ENCODE results near the gene ATF6. TPM values are rescaled to one million over a fixed set of nuclear protein-coding genes. Genes with fewer than 3 reads are reported as not detected.
"Not testable (repeated sequence)": the region's sequence is repeated elsewhere in the genome, so short reads cannot be mapped to it uniquely, and the experiment has no call there.

ATF6 gene
- total RNA-seq, 2 experiments from 2014 or later = 22.9 to 28.0 TPM

DNA sequence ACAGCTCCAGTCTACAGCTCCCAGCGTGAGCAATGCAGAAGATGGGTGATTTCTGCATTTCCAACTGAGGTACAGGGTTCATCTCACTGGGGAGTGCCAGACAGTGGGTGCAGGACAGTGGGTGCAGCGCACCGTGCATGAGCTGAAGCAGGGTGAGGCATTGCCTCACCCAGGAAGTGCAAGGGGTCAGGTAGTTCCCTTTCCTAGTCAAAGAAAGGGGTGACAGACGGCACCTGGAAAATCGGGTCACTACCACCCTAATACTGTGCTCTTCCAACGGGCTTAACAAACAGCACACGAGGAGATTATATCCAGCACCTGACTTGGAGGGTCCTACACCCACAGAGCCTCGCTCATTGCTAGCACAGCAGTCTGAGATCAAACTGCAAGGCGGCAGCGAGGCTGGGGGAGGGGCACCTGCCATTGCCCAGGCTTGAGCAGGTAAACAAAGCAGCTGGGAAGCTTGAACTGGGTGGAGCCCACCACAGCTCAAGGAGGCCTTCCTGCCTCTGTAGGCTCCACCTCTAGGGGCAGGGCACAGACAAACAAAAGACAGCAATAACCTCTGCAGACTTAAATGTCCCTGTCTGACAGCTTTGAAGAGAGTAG lies 66.3 kb downstream of the ATF6 start:
- H3K27ac Mint-ChIP-seq = peak overlapping the region; percentile 69

DNA sequence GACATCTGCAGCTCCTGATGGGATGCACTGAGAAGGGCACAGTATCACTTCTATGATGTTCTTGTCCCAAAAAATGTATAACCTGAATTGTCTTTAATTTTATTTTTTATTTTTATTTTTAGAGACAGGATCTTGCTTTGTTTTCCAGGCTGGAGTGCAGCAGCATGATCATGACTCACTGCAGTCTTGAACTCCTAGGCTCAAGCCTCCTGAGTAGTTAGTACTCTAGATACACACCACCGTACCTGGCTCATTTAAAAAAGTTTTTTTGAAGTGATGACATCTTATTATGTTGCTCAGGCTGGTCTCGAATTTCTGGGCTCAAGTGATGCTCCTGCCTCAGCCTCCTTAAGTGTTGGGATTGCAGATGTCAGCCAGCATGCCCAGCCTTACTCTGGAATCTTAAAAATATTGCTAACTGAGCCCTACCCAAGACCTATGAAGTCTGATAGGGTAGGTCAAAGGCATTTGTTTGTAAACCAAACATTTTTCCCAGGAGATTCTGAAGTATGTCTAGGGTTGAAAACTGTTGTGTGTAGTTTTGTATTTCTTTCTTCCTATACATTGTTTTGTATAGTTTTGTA lies 68.9 kb downstream of the ATF6 start:
- H3K27ac Mint-ChIP-seq = no peak overlapping the region
- CTCF ChIA-PET = no interaction called here
- peaks cover 6% of the 10 kb centered on the region for H3K9me3 Mint-ChIP-seq
- POLR2A ChIA-PET = no interaction called here
- H3K4me3 Mint-ChIP-seq = no peak overlapping the region
- no peaks in the 10 kb centered on the region for H3K27me3 Mint-ChIP-seq
- no peak for DNase-seq
- peaks cover 36% of the 10 kb centered on the region for H3K36me3 Mint-ChIP-seq (ENCODE audit: low read depth)
- H3K4me1 Mint-ChIP-seq = peaks cover 12% of the 10 kb centered on the region

More for the DNA sequence above, 66.3 kb downstream of the ATF6 start:
- H3K4me1 Mint-ChIP-seq = peaks cover 12% of the 10 kb centered on the region
- H3K9me3 Mint-ChIP-seq = peaks cover 11% of the 10 kb centered on the region
- POLR2A ChIA-PET, H3K4me3 Mint-ChIP-seq, H3K27me3 Mint-ChIP-seq, CTCF ChIA-PET: not testable (repeated sequence)
- peak; percentile 12 for DNase-seq
- peaks cover 44% of the 10 kb centered on the region for H3K36me3 Mint-ChIP-seq (ENCODE audit: low read depth)

DNA sequence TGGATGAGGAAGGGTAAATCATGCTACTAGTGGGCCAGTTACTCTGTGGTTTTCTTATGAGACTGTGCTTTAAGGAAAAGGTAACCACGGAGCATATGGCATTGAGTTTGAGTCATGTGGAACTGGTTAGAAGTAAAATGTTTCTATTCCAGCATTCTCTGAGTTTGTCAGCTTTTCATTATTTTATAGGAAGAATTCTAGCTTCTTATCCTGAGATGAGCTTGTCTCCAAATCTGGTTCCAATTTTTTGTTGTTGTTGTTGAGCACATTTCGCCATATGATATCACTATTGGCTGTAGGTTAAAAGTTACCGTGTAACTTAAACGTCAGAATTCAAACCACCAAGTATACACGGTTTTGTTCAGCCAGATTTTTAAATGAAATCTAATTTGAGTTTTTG lies 69.9 kb downstream of the ATF6 start:
- ChIA-PET POLR2A (no interaction called here), CTCF (interaction anchor here (0.6 kb wide), 2 partner anchors 47 to 1481 kb away, joined by 3 to 5 read pairs; no protein-coding TSS in a partner anchor)
- H3K9me3 Mint-ChIP-seq = peaks cover 6% of the 10 kb centered on the region
- peaks cover 12% of the 10 kb centered on the region for H3K4me1 Mint-ChIP-seq
- no peak overlapping the region for H3K4me3 Mint-ChIP-seq
- no peak for DNase-seq
- H3K36me3 Mint-ChIP-seq (ENCODE audit: low read depth) = peaks cover 42% of the 10 kb centered on the region
- no peak overlapping the region for H3K27ac Mint-ChIP-seq
- H3K27me3 Mint-ChIP-seq = no peaks in the 10 kb centered on the region

DNA sequence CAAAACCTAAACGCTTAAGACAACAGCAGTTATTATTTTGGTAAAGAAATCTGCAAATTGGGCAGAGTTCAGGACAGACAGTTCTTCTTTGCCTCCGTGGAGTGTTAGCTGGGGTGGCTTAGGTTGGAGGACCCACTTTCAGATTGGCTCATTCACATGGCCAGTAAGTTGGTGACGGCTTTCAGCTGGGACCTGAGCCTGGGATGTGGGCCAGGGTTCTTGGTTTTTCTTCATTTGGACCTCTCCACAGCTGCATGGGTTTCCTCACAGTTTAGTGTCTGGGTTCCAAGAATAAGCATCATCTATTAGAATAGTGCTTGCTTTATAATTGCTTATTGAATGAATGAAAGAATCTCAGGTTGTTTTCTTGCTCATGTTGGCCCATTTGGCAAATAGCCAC lies 72.2 kb downstream of the ATF6 start:
- DNase-seq = no peak
- CTCF ChIA-PET = no interaction called here
- H3K4me3 Mint-ChIP-seq = no peak overlapping the region

DNA sequence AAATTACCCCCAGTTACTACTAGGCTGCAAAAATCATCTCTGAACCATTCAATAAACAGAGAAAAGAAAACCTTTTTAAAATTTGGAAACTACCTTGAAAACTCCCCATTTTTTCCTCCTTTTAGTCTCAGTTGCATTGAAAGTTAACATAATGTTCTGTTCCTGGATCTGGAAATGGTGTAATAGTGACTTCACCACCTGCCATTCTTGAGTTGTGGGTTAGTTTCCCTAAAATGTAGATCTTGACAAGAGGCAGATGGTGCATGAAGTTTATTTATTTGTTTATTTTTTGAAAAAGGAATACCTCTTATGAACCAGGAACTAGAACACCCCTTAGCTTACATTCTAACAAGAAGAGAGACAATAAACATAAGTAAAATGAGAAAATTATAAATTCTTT lies 72.8 kb downstream of the ATF6 start:
- Mint-ChIP-seq H3K4me3 (no peak overlapping the region), H3K9me3 (peaks cover 3% of the 10 kb centered on the region), H3K27ac (no peak overlapping the region), H3K4me1 (peaks cover 4% of the 10 kb centered on the region), H3K27me3 (no peaks in the 10 kb centered on the region), H3K36me3 (ENCODE audit: low read depth) (peaks cover 51% of the 10 kb centered on the region)
- DNase-seq = no peak
- CTCF ChIA-PET = no interaction called here
- POLR2A ChIA-PET = no interaction called here

More for the DNA sequence above, 72.2 kb downstream of the ATF6 start:
- H3K9me3 Mint-ChIP-seq = peaks cover 5% of the 10 kb centered on the region
- POLR2A ChIA-PET = no interaction called here
- H3K27me3 Mint-ChIP-seq = no peaks in the 10 kb centered on the region
- peaks cover 50% of the 10 kb centered on the region for H3K36me3 Mint-ChIP-seq (ENCODE audit: low read depth)
- peaks cover 4% of the 10 kb centered on the region for H3K4me1 Mint-ChIP-seq
- no peak overlapping the region for H3K27ac Mint-ChIP-seq

DNA sequence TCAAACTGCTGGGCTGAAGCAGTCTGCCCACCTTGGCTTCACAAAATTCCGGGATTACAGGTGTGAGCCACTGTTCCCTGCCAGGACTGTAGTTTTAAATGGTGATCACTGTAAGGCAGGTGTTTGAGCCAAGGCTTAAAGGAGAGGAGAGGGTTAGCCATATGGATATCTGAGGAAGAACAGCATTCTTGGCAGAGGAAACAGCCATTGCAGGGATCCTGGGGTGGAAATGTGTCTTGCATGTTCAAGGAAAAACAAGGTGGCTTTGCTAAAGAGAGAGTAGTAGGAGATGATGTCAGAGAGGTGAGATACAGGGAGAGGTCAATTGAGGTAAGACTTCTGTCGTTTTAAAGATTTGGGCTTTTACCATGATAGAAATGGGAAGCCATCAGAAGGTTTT lies 73.5 kb downstream of the ATF6 start:
- no peak for DNase-seq
- CTCF ChIA-PET = no interaction called here
- peaks cover 4% of the 10 kb centered on the region for H3K4me1 Mint-ChIP-seq
- H3K27ac Mint-ChIP-seq = no peak overlapping the region
- H3K4me3 Mint-ChIP-seq = no peak overlapping the region
- peaks cover 54% of the 10 kb centered on the region for H3K36me3 Mint-ChIP-seq (ENCODE audit: low read depth)
- POLR2A ChIA-PET = no interaction called here
- no peaks in the 10 kb centered on the region for H3K27me3 Mint-ChIP-seq
- H3K9me3 Mint-ChIP-seq = peaks cover 3% of the 10 kb centered on the region

DNA sequence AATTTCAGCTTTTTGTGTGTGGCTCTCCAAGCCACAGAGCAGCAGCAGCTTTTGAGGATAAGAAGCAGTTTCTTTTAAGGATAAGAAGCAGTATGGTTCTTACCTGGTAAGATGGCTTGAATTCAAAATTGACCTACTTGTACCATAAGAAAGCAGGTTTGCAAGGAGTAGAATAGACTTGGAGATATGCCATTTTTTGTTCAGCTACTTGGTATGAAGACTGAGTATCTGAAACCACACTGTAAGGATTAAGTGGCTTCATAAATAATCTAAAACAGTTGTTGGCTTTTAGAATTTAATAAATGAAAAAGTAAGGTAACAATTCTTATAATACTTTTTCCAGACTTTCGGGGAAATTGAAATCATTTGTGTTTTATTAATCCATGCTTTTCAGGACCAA lies 74.2 kb downstream of the ATF6 start:
- DNase-seq = no peak
- POLR2A ChIA-PET = no interaction called here
- H3K4me1 Mint-ChIP-seq = peaks cover 4% of the 10 kb centered on the region
- no peak overlapping the region for H3K4me3 Mint-ChIP-seq
- peaks cover 3% of the 10 kb centered on the region for H3K9me3 Mint-ChIP-seq
- H3K27ac Mint-ChIP-seq = no peak overlapping the region
- CTCF ChIA-PET = no interaction called here
- H3K36me3 Mint-ChIP-seq (ENCODE audit: low read depth) = peaks cover 54% of the 10 kb centered on the region
- H3K27me3 Mint-ChIP-seq = no peaks in the 10 kb centered on the region

DNA sequence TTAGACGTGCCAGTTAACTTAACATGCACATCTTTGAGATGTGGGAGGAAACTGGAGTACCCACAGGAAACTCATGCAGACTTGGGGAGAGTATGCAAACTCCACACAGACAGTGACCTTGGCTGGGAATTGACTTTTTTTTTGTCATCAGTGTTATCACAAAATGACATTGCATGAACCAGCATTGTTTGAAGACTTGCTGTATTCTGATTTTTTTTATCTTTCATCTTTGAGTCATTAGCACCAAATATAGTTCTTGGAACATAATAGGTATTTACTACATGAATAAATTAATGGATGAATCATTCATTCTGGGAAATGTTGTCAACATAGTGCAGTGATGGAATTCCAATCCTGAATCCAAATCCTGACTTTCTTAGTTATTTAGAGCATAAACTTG lies 77.0 kb downstream of the ATF6 start:
- H3K27me3 Mint-ChIP-seq = no peaks in the 10 kb centered on the region
- peaks cover 4% of the 10 kb centered on the region for H3K4me1 Mint-ChIP-seq
- ChIA-PET CTCF (no interaction called here), POLR2A (no interaction called here)
- peaks cover 49% of the 10 kb centered on the region for H3K36me3 Mint-ChIP-seq (ENCODE audit: low read depth)
- H3K9me3 Mint-ChIP-seq = peaks cover 3% of the 10 kb centered on the region
- H3K4me3 Mint-ChIP-seq = no peak overlapping the region
- no peak overlapping the region for H3K27ac Mint-ChIP-seq
- no peak for DNase-seq

DNA sequence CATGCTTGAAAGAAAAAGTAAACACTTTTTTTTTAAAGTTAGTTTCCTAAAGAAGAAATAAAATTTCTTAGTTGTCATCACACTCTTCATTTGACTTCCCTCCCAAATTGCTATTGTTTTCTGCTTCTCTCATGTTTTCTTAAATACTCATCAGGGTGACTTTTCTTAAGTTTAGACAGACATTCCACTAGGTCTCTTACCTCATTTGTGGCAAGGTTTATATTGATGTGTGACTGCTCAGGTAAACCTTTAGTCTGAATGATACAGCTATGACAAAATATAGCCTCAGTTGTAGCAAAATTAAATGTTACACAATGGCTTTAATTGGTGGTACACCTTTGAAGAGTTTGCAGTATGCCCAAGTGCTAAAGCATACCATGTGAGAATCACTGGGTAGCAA lies 78.6 kb downstream of the ATF6 start:
- H3K27ac Mint-ChIP-seq = no peak overlapping the region
- POLR2A ChIA-PET = no interaction called here
- CTCF ChIA-PET = no interaction called here
- no peak overlapping the region for H3K4me3 Mint-ChIP-seq
- peaks cover 49% of the 10 kb centered on the region for H3K36me3 Mint-ChIP-seq (ENCODE audit: low read depth)
- H3K4me1 Mint-ChIP-seq = peaks cover 4% of the 10 kb centered on the region
- H3K27me3 Mint-ChIP-seq = no peaks in the 10 kb centered on the region
- H3K9me3 Mint-ChIP-seq = peaks cover 3% of the 10 kb centered on the region
- DNase-seq = no peak

DNA sequence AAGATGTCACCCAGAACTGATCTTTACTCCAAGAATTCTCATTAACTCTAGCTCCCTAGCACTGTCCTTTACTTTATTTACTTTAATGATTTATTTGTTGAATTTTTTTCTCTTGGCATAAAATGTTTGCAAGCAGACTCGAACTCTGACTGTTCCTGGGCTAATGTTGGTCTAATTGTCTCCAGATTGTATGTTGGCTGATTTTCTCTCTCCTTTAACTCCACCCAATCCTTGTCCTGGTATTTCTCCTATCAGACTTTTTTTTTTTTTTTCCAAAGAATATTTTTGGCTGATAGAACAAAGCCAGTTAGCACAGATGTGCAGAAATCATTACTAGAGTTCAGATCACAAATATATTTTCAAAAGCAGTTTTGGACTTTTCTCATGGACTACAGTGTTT lies 82.6 kb downstream of the ATF6 start:
- H3K27ac Mint-ChIP-seq = no peak overlapping the region
- H3K4me3 Mint-ChIP-seq = no peak overlapping the region
- H3K36me3 Mint-ChIP-seq (ENCODE audit: low read depth) = peaks cover 48% of the 10 kb centered on the region
- ChIA-PET POLR2A (no interaction called here), CTCF (no interaction called here)
- H3K9me3 Mint-ChIP-seq = no peaks in the 10 kb centered on the region
- H3K27me3 Mint-ChIP-seq = no peaks in the 10 kb centered on the region
- DNase-seq = no peak
- no peaks in the 10 kb centered on the region for H3K4me1 Mint-ChIP-seq

DNA sequence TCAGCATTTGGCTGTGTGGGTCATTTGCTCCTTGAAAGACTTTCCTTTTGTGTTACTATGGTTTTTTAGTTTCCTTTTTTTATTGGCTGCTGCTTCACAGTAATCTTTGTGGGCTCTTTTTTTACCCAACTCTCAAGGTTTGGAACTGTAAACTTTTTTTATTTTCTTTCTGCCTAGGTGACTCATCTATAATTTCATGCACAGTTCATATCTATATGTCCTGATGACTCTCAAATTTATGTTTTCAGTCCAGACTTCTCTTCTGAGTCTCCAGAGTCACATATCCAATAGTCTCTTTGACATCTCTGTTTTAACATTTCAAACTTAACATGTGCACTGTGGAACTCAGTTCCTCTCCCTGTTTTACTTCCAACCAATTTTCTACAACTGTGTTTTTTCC lies 83.4 kb downstream of the ATF6 start:
- H3K4me3 Mint-ChIP-seq = no peak overlapping the region
- no peak for DNase-seq
- no peak overlapping the region for H3K27ac Mint-ChIP-seq
- peaks cover 50% of the 10 kb centered on the region for H3K36me3 Mint-ChIP-seq (ENCODE audit: low read depth)
- CTCF ChIA-PET = no interaction called here
- POLR2A ChIA-PET = no interaction called here
- H3K27me3 Mint-ChIP-seq = no peaks in the 10 kb centered on the region
- H3K9me3 Mint-ChIP-seq = no peaks in the 10 kb centered on the region
- no peaks in the 10 kb centered on the region for H3K4me1 Mint-ChIP-seq

DNA sequence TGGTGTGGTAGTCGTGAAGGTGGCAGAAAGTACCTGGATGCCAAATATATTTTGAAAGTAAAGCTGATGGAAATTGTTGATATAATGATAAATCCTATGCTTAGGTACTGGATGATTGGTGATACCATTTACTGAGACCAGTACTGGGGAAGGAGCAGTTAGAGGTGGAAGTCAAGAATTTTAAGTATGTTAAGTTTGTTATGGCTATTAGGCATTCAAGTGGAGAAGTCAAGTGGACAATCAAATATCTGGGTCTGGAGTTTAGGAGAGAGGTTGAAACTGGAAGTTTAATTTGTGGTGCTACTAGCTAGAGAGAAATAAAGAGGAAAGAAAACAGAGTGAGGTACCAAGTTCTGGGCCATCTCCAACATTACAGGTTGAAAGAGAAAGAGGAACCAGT lies 89.1 kb downstream of the ATF6 start:
- no peaks in the 10 kb centered on the region for H3K4me1 Mint-ChIP-seq
- no peak overlapping the region for H3K4me3 Mint-ChIP-seq
- H3K27me3 Mint-ChIP-seq = no peaks in the 10 kb centered on the region
- ChIA-PET CTCF (interaction anchor here (0.6 to 0.7 kb wide), 2 partner anchors 156 to 590 kb away, joined by 3 read pairs; no protein-coding TSS in a partner anchor), POLR2A (no interaction called here)
- H3K9me3 Mint-ChIP-seq = no peaks in the 10 kb centered on the region
- no peak for DNase-seq
- H3K36me3 Mint-ChIP-seq (ENCODE audit: low read depth) = peaks cover 62% of the 10 kb centered on the region
- H3K27ac Mint-ChIP-seq = no peak overlapping the region

DNA sequence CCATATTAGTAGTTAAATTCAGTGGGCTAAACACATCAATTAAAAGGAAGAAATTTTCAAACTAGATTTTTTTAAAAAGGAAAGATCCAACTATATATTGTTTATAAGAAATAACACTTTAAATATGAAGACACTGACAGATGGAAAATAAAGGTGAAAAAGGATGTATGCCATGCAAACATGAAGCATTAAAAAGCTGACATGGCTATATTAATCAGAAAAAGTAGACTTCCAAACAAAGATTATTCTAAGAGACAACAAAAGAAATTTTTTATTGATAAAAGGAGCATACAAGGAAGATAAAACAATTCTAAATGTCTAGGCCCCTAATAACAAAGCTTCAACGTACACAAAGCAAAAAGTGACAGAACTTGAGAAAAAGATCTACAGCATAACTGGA lies 92.2 kb downstream of the ATF6 start:
- ChIA-PET POLR2A (no interaction called here), CTCF (interaction anchor here (0.6 to 1.1 kb wide), 2 partner anchors 9 to 147 kb away, joined by 3 to 4 read pairs; no protein-coding TSS in a partner anchor)
- Mint-ChIP-seq H3K9me3 (no peaks in the 10 kb centered on the region), H3K4me3 (no peak overlapping the region), H3K36me3 (ENCODE audit: low read depth) (peaks cover 55% of the 10 kb centered on the region), H3K27ac (no peak overlapping the region), H3K4me1 (no peaks in the 10 kb centered on the region), H3K27me3 (no peaks in the 10 kb centered on the region)
- no peak for DNase-seq

DNA sequence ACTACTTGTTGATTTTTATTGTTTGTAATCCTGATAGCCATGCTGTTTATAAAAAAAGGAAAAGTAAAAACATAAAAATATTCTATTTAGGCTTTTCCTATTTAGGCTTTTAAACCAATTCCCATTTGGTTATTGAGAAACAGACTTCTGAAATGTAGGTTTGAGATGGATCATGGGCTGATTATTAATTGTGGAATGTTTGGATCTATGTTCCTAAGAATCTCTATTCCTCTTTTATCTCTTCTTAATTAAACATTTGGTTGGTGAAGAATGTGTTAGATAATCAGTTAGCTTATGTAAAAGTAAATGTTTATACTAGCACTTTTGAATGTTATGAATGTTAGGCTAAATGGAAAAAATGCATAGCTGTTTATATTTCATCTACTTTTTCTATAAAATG lies 97.4 kb downstream of the ATF6 start:
- no peak for DNase-seq
- H3K4me3 Mint-ChIP-seq = no peak overlapping the region
- POLR2A ChIA-PET = no interaction called here
- CTCF ChIA-PET = interaction anchor here (0.5 to 0.6 kb wide), 2 partner anchors 55 to 192 kb away, joined by 5 read pairs; no protein-coding TSS in a partner anchor
- H3K9me3 Mint-ChIP-seq = no peaks in the 10 kb centered on the region
- H3K36me3 Mint-ChIP-seq (ENCODE audit: low read depth) = peaks cover 39% of the 10 kb centered on the region
- H3K27ac Mint-ChIP-seq = no peak overlapping the region
- H3K27me3 Mint-ChIP-seq = no peaks in the 10 kb centered on the region
- no peaks in the 10 kb centered on the region for H3K4me1 Mint-ChIP-seq

Measured in activated CD4-positive, alpha-beta T cell treated with anti-CD3 and anti-CD28 coated beads, Interleukin-2, amount 10 ng/mL, durations not matched to agents 7 days and 5 days (primary cell).